CD4-positive, alpha-beta T cell (primary cell): ENCODE data around the gene NME2. TPM values are rescaled to one million over a fixed set of nuclear protein-coding genes. Genes with fewer than 3 reads are reported as not detected.
A peak's percentile ranks its signal among the peaks of the same experiment; 100 is the strongest.

Source experiments
- ATAC-seq: fragments of 200-7000 bp; cut with Tn5 transposase; one replicate; pipeline ENCODE4 v1.10.0; 2022; ENCODE audit warnings: mild to moderate bottlenecking; ENCODE audit not compliant: poor library complexity
- CTCF ChIA-PET: fragments of 350-600 bp; sonication (Branson Sonifier 250); formaldehyde crosslinking; loops from one replicate; lab custom pipeline; 2021; ENCODE audit warnings: antibody characterized with exemption, inconsistent platforms; lab: Charles Lee
- POLR2A ChIA-PET: fragments of 350-600 bp; sonication (Branson Sonifier 250); formaldehyde crosslinking; loops from one replicate; lab custom pipeline; 2021; ENCODE audit warnings: antibody characterized with exemption, inconsistent platforms; lab: Charles Lee
- DNase-seq, 14 experiments: peaks; one replicate each; pipeline ENCODE4 v3.0.0-alpha.2; 2013 to 2020; ENCODE audit warnings: mixed read lengths in 2 of 14
- H3K27ac ChIP-seq, 2 donors: one replicate each; pipeline versions ENCODE4 v1.5.1 to v1.7.0; 2013; ENCODE audit warnings: low read length in 2 of 2, low read depth in 1 of 2, mild to moderate bottlenecking in 1 of 2
- H3K27me3 ChIP-seq, 2 experiments: 1 replicate in 1 of 2; 2 replicates in 1 of 2; pipeline versions ENCODE4 v1.6.1 to v1.7.0; 2013; ENCODE audit warnings: low read length in 2 of 2, control low read depth in 1 of 2, mild to moderate bottlenecking in 1 of 2, moderate library complexity in 1 of 2; ENCODE audit not compliant: insufficient read depth in 2 of 2, control insufficient read depth in 1 of 2
- H3K36me3 ChIP-seq: one replicate; pipeline ENCODE4 v1.6.1; 2013; ENCODE audit warnings: low read length, control low read depth; ENCODE audit not compliant: insufficient read depth
- H3K4me1 ChIP-seq: one replicate; pipeline ENCODE4 v1.6.1; 2013; ENCODE audit warnings: low read length, control low read depth; ENCODE audit not compliant: insufficient read depth
- H3K4me3 ChIP-seq: one replicate; pipeline ENCODE4 v1.5.1; 2013; ENCODE audit warnings: mild to moderate bottlenecking, low read length, moderate library complexity
- H3K9me3 ChIP-seq, 2 experiments: 1 replicate in 1 of 2; 2 replicates in 1 of 2; pipeline versions ENCODE4 v1.6.1 to v1.7.0; 2013; ENCODE audit warnings: low read length in 2 of 2, mild to moderate bottlenecking in 2 of 2, control low read depth in 1 of 2, moderate library complexity in 1 of 2; ENCODE audit not compliant: control insufficient read depth in 1 of 2, insufficient read depth in 1 of 2
- H3K27ac Mint-ChIP-seq: one replicate; pipeline ENCODE4 v1.8.0; 2020; ENCODE audit warnings: mixed read lengths
- H3K27me3 Mint-ChIP-seq: one replicate; pipeline ENCODE4 v1.8.0; 2021; ENCODE audit warnings: mixed read lengths
- H3K36me3 Mint-ChIP-seq: one replicate; pipeline ENCODE4 v1.8.0; 2021; ENCODE audit warnings: low read depth, mixed read lengths
- H3K4me1 Mint-ChIP-seq: one replicate; pipeline ENCODE4 v1.8.0; 2021; ENCODE audit warnings: low read depth, mixed read lengths
- H3K4me3 Mint-ChIP-seq: one replicate; pipeline ENCODE4 v1.8.0; 2020; ENCODE audit warnings: mild to moderate bottlenecking, mixed read lengths
- H3K9me3 Mint-ChIP-seq: one replicate; pipeline ENCODE4 v1.8.0; 2020; ENCODE audit warnings: mixed read lengths
- intact Hi-C, 2 experiments: fragments of 100-400 bp; cut with DNase I in 1 of 2; cut with micrococcal nuclease in 1 of 2; formaldehyde crosslinking; loops; one replicate each; pipeline versions ENCODE4 v1.15.1 to v1.9.0; 2023 to 2025; cut with DNase I, micrococcal nuclease
- total RNA-seq, 174 experiments: library from RNA in 2 of 174; stranded (reverse) in 2 of 174; gene quantifications; one replicate each; pipeline ENCODE4 v1.2.3 and lab custom pipeline; 2021 to 2026
- TF ChIP-seq, protein P1 (sequence below): fragments of 200-600 bp; IDR thresholded peaks from one replicate; pipeline ENCODE4 v1.8.0; 2022; ENCODE audit warnings: antibody characterized with exemption, mild to moderate bottlenecking

The NME2 gene
- total RNA-seq, 2 experiments from 2014 or later: 135 to 138 TPM

GRCh38 chr17:51161541-51161940 is 4.7 kb upstream of the NME2 start:
- Histone ChIP-seq H3K27me3 (no peaks in the 10 kb centered on the region), H3K4me1 (peaks cover 9% of the 10 kb centered on the region), H3K9me3 (no peaks in the 10 kb centered on the region), H3K27ac (no peak overlapping the region), H3K36me3 (peaks cover 12% of the 10 kb centered on the region), H3K4me3 (no peak overlapping the region)
- peaks cover 58% of the 10 kb centered on the region for H3K36me3 Mint-ChIP-seq
- TF ChIP-seq, protein P1, sequence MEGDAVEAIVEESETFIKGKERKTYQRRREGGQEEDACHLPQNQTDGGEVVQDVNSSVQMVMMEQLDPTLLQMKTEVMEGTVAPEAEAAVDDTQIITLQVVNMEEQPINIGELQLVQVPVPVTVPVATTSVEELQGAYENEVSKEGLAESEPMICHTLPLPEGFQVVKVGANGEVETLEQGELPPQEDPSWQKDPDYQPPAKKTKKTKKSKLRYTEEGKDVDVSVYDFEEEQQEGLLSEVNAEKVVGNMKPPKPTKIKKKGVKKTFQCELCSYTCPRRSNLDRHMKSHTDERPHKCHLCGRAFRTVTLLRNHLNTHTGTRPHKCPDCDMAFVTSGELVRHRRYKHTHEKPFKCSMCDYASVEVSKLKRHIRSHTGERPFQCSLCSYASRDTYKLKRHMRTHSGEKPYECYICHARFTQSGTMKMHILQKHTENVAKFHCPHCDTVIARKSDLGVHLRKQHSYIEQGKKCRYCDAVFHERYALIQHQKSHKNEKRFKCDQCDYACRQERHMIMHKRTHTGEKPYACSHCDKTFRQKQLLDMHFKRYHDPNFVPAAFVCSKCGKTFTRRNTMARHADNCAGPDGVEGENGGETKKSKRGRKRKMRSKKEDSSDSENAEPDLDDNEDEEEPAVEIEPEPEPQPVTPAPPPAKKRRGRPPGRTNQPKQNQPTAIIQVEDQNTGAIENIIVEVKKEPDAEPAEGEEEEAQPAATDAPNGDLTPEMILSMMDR: no peak
- intact Hi-C loops: no loop called here
- H3K27ac Mint-ChIP-seq: no peak overlapping the region
- H3K4me3 Mint-ChIP-seq: no peak overlapping the region
- H3K27me3 Mint-ChIP-seq: no peaks in the 10 kb centered on the region
- ChIA-PET CTCF (interaction anchor here (1.7 to 2.2 kb wide), 2 partner anchors 8 to 161 kb away, joined by 4 to 10 read pairs; partner anchors contain the start of gene NME1), POLR2A (interaction anchor here (1.4 kb wide), 1 partner anchor 8 kb away, joined by 5 read pairs; the partner anchor contains the start of gene NME1)
- DNase-seq: no peak
- ATAC-seq: no peak
- H3K9me3 Mint-ChIP-seq: no peaks in the 10 kb centered on the region
- H3K4me1 Mint-ChIP-seq: peaks cover 15% of the 10 kb centered on the region

DNA sequence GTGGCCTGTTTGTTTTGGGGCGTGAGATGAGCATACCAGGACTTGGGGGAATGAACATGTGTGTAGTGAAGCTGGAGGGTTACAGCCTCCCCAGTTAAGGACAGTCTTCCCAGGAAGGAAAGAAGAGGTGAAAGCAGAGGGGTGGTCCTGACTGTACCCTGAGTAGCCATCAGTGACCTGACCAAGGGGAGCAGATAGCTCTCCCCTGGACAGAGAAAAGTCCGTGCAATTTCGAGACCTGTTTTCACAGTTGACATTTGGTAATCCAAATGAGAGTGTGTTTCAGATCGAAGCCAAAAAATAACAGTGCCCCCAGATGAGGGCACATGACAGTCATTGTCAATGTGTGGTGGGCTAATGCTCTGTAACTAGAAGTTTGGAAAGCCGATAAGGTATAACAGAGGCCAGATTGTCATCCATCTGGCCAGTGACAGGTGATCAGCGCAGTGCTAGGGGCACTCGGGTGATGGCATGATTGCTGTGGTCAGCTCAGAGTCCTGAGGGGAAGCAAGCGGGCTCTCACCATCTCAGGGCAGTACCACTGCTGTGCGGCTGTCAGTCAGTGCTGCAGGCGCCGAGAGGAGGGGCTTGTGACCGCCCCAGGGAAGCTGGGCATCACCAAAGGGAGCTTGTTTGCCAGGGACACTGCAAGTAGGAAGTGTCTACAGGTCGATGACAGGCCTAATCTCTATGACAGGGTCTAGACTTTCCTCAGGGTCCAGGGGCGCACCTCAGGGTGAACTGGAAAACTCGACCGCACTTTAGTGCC is 1.1 kb upstream of the NME2 start:
- DNase-seq (no peak), ATAC-seq (no peak)
- TF ChIP-seq, protein P1: no peak

DNA sequence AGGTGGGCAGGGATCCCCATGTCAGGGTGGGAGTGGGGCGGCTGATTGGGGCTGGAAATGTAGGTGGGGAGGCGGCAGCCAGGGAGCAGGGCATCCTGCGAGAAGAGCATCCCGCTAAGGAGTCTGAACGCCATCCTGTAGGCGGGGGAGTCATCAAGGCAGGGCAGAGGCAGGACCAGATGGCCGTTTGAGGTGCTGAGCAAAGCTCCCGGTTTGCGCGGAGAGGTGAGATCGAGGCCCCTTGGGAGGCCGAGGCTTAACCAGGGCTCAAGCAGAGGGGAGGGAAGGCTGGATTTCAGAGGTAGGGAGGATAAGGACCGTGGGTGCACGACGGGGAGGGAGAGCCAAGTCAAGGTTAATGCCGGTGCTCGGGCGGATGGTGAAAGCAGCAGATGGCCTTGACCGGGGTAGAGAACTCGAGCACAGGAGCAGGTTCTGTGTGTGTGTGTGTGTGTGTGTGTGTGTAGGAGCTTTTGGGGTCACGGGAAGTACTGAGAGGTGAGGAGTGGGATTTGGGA is 472 bp upstream of the NME2 start:
- ChIA-PET CTCF (interaction anchor here (0.6 to 1.6 kb wide), 3 partner anchors 9 to 12 kb away, joined by 3 to 5 read pairs (median 3); partner anchors contain the start of gene NME1), POLR2A (interaction anchor here (0.9 to 2.1 kb wide), 8 partner anchors 11 to 383 kb away, joined by 3 to 16 read pairs (median 4); partner anchors contain the start of genes NME1, SPAG9 and TOB1)
- H3K27ac ChIP-seq: peak overlapping the region in 1 of 2 donors; percentile 70
- H3K4me3 Mint-ChIP-seq: peak overlapping the region; percentile 95
- peaks cover 20% of the 10 kb centered on the region for H3K4me1 ChIP-seq
- H3K4me3 ChIP-seq: peak overlapping the region; percentile 76
- H3K9me3 ChIP-seq: no peaks in the 10 kb centered on the region
- TF ChIP-seq, protein P1: no peak
- H3K4me1 Mint-ChIP-seq: peaks cover 20% of the 10 kb centered on the region
- no peaks in the 10 kb centered on the region for H3K9me3 Mint-ChIP-seq
- ATAC-seq (peak; percentile 31), DNase-seq (peak in 6 of 14 experiments; percentile 3 to 41 (median 10))
- no peaks in the 10 kb centered on the region for H3K27me3 Mint-ChIP-seq
- peaks cover 53% of the 10 kb centered on the region for H3K36me3 Mint-ChIP-seq
- no peaks in the 10 kb centered on the region for H3K27me3 ChIP-seq
- peaks cover 32% of the 10 kb centered on the region for H3K36me3 ChIP-seq
- H3K27ac Mint-ChIP-seq: peak overlapping the region; percentile 93
- intact Hi-C loops: loop anchor here (5.0 kb wide), 4 partner anchors 92 to 458 kb away; partner anchors contain the start of genes ANKRD40 (in 1 of the 2), MBTD1 (in 1 of the 2) and UTP18 (in 1 of the 2)

More for the DNA sequence above, 1.1 kb upstream of the NME2 start:
- no peaks in the 10 kb centered on the region for H3K9me3 Mint-ChIP-seq
- H3K4me1 ChIP-seq: peaks cover 20% of the 10 kb centered on the region
- H3K36me3 ChIP-seq: peaks cover 30% of the 10 kb centered on the region
- H3K4me1 Mint-ChIP-seq: peaks cover 20% of the 10 kb centered on the region
- no peaks in the 10 kb centered on the region for H3K9me3 ChIP-seq
- CTCF ChIA-PET: interaction anchor here (0.6 to 1.6 kb wide), 4 partner anchors 9 to 12 kb away, joined by 3 to 5 read pairs (median 4); partner anchors contain the start of gene NME1
- peak overlapping the region; percentile 76 for H3K4me3 ChIP-seq
- POLR2A ChIA-PET: interaction anchor here (0.9 to 2.1 kb wide), 8 partner anchors 10 to 383 kb away, joined by 3 to 16 read pairs (median 4); partner anchors contain the start of genes NME1, SPAG9 and TOB1
- intact Hi-C loops: loop anchor here (5.0 kb wide), 4 partner anchors 92 to 458 kb away; partner anchors contain the start of genes ANKRD40 (in 1 of the 2), MBTD1 (in 1 of the 2) and UTP18 (in 1 of the 2)
- no peaks in the 10 kb centered on the region for H3K27me3 ChIP-seq
- no peaks in the 10 kb centered on the region for H3K27me3 Mint-ChIP-seq
- peaks cover 55% of the 10 kb centered on the region for H3K36me3 Mint-ChIP-seq
- H3K27ac ChIP-seq: peak overlapping the region in 1 of 2 donors; percentile 70
- H3K4me3 Mint-ChIP-seq: peak overlapping the region; percentile 95
- peak overlapping the region; percentile 93 for H3K27ac Mint-ChIP-seq
